Endothelial cell of umbilical vein (primary cell): ENCODE results near the gene RASGRP1. TPM values are rescaled to one million over a fixed set of nuclear protein-coding genes. Genes with fewer than 3 reads are reported as not detected.

Source experiments
- BruUV-seq: library from RNA; stranded (reverse); fragments of 400-500 nt; replicated peaks from 2 replicates; lab custom pipeline; 2021; lab: Mats Ljungman, UMichigan
- CTCF ChIA-PET: fragments of 300-600, 350-600 bp; sonication (Branson Sonifier 250); formaldehyde crosslinking; loops from one replicate; lab custom pipeline; 2021; ENCODE audit warnings: antibody characterized with exemption, inconsistent platforms; lab: Charles Lee
- POLR2A ChIA-PET: fragments of 300-600, 350-600 bp; sonication (Branson Sonifier 250); formaldehyde crosslinking; loops from one replicate; lab custom pipeline; 2021; ENCODE audit warnings: antibody characterized with exemption, inconsistent platforms; lab: Charles Lee
- DNase-seq: peaks from one replicate; pipeline ENCODE4 v3.0.0-alpha.2; 2011; ENCODE audit warnings: low read depth, low spot score
- FAIRE-seq: peaks from 2 replicates; lab custom pipeline; 2011; peaks lifted over from hg19 to GRCh38; lab: Jason Lieb, UNC
- H2AFZ ChIP-seq: 2 replicates; pipeline ENCODE4 v1.6.0; 2012; ENCODE audit warnings: low read depth, low read length, control low read depth, inconsistent platforms
- H3K27ac ChIP-seq: 2 replicates; pipeline ENCODE4 v1.5.1; 2011; ENCODE audit warnings: low read depth, mild to moderate bottlenecking, control low read depth, low read length, moderate library complexity; ENCODE audit not compliant: insufficient read depth
- H3K27me3 ChIP-seq, 2 experiments: 2 replicates each; pipeline versions ENCODE4 v1.6.0 to v1.6.1; 2011; ENCODE audit warnings: low read length in 2 of 2, mixed read lengths in 1 of 2; ENCODE audit not compliant: control insufficient read depth in 2 of 2, insufficient read depth in 2 of 2
- H3K36me3 ChIP-seq, 2 experiments: 2 replicates in 1 of 2; 3 replicates in 1 of 2; pipeline ENCODE4 v1.5.1; 2011; ENCODE audit warnings: low read length in 2 of 2, mild to moderate bottlenecking in 1 of 2, moderate library complexity in 1 of 2; ENCODE audit not compliant: control insufficient read depth in 2 of 2, insufficient read depth in 2 of 2; ENCODE audit errors: extremely low read depth in 1 of 2
- H3K4me1 ChIP-seq: 3 replicates; pipeline ENCODE4 v1.5.1; 2011; ENCODE audit warnings: mild to moderate bottlenecking, low read length; ENCODE audit not compliant: control insufficient read depth, insufficient read depth; ENCODE audit errors: extremely low read depth
- H3K4me2 ChIP-seq: 2 replicates; pipeline ENCODE4 v1.6.1; 2011; ENCODE audit warnings: low read length, control low read depth, mixed read lengths; ENCODE audit not compliant: insufficient read depth
- H3K4me3 ChIP-seq, 3 experiments: fragments of 200-600 bp in 1 of 3; sonication (generic), shearing (Covaris generic) in 1 of 3; replicated peaks in 1 of 3; 2 replicates each; pipeline ENCODE4 v1.5.1; 2011 to 2016; ENCODE audit warnings: control low read depth in 3 of 3, low read length in 3 of 3, mild to moderate bottlenecking in 2 of 3, inconsistent platforms in 1 of 3, low read depth in 1 of 3, moderate library complexity in 1 of 3; ENCODE audit not compliant: insufficient read depth in 1 of 3
- H3K79me2 ChIP-seq: 2 replicates; pipeline ENCODE4 v1.6.0; 2012; ENCODE audit warnings: low read length, inconsistent platforms; ENCODE audit not compliant: control insufficient read depth, insufficient read depth
- H3K9ac ChIP-seq: replicated peaks from 2 replicates; pipeline ENCODE3; 2011; ENCODE audit warnings: low read length, control low read depth; ENCODE audit not compliant: insufficient read depth; ENCODE audit errors: extremely low read depth
- H3K9me1 ChIP-seq: replicated peaks from 3 replicates; pipeline ENCODE4 v1.6.0; 2011; ENCODE audit warnings: mild to moderate bottlenecking, low read length; ENCODE audit not compliant: control insufficient read depth, insufficient read depth; ENCODE audit errors: extremely low read depth
- H3K9me3 ChIP-seq: replicated peaks from 2 replicates; pipeline ENCODE4 v1.5.1; 2012; ENCODE audit warnings: low read length, inconsistent platforms; ENCODE audit not compliant: control insufficient read depth, insufficient read depth
- H4K20me1 ChIP-seq: replicated peaks from 2 replicates; pipeline ENCODE3; 2011; ENCODE audit warnings: mild to moderate bottlenecking, low read length; ENCODE audit not compliant: control insufficient read depth, insufficient read depth; ENCODE audit errors: extremely low read depth
- EZH2 ChIP-seq: IDR thresholded peaks from 2 replicates; pipeline ENCODE4 v1.6.1; 2012; ENCODE audit warnings: borderline replicate concordance, low read depth, mild to moderate bottlenecking, moderate library complexity, low read length, inconsistent platforms; ENCODE audit not compliant: severe bottlenecking
- FOS ChIP-seq: IDR thresholded peaks from 2 replicates; pipeline ENCODE4 v1.6.1; 2011; ENCODE audit warnings: mild to moderate bottlenecking, low read length, moderate library complexity, borderline replicate concordance; ENCODE audit not compliant: insufficient read depth
- GATA2 ChIP-seq: IDR thresholded peaks from 2 replicates; pipeline ENCODE4 v1.7.0; 2011; ENCODE audit warnings: low read depth, mild to moderate bottlenecking, moderate library complexity, mixed read lengths, low read length; ENCODE audit not compliant: insufficient read length, insufficient read depth
- JUN ChIP-seq: IDR thresholded peaks from 2 replicates; pipeline ENCODE4 v1.6.1; 2011; ENCODE audit warnings: borderline replicate concordance, low read depth; ENCODE audit not compliant: insufficient read length, insufficient read depth
- MYC ChIP-seq: IDR thresholded peaks from one replicate; pipeline ENCODE4 v1.6.1; 2011; ENCODE audit warnings: mild to moderate bottlenecking, low read depth, low read length
- POLR2AphosphoS5 ChIP-seq: IDR thresholded peaks from 2 replicates; pipeline ENCODE4 v1.6.1; 2012; ENCODE audit warnings: low read depth, mild to moderate bottlenecking, control low read depth, low read length, moderate library complexity; ENCODE audit not compliant: insufficient read depth
- dilution Hi-C: fragments of 300-500 bp; cut with MboI; formaldehyde crosslinking; loops from one replicate; pipeline ENCODE4 v1.15.0; 2019; ENCODE audit warnings: low sequenced_read_pairs; ENCODE audit not compliant: extremely low pct_ligation_motif_present
- intact Hi-C: fragments of 100-400 bp; cut with micrococcal nuclease; formaldehyde crosslinking; loops from one replicate; pipeline ENCODE4 v1.10.0; 2022
- polyA plus RNA-seq, 4 experiments: library from polyadenylated mRNA; depleted of rRNA in 3 of 4; stranded (reverse) in 3 of 4; unstranded in 1 of 4; fragments of >200 nt; gene quantifications; 2 replicates each; pipeline versions ENCODE4 v1.2.1 to v1.2.3, GENCODE V29; 2011 to 2012; ENCODE audit warnings: missing spikeins in 1 of 4
- total RNA-seq: library from RNA; stranded (reverse); gene quantifications from 2 replicates; pipeline ENCODE4 v1.2.3, GENCODE V29; 2021
- TF ChIP-seq, protein P1 (sequence below), 2 donors: IDR thresholded peaks; 1 replicate in 1 of 2; 2 replicates in 1 of 2; pipeline ENCODE4 v1.5.1; 2011; ENCODE audit warnings: low read length in 2 of 2, mild to moderate bottlenecking in 2 of 2, moderate library complexity in 2 of 2, control low read depth in 1 of 2, inconsistent platforms in 1 of 2, low read depth in 1 of 2; ENCODE audit not compliant: insufficient read depth in 1 of 2; ENCODE audit errors: extremely low read depth in 1 of 2
- TF ChIP-seq, protein P2 (sequence below): IDR thresholded peaks from 2 replicates; pipeline ENCODE4 v1.6.1; 2011; ENCODE audit not compliant: insufficient read depth, insufficient read length

Gene RASGRP1
- total and polyA plus RNA-seq, 2 donors (not counting 3 experiments of a cell fraction or from before 2014, with no cell fraction given): 0.15 to 0.38 TPM

DNA sequence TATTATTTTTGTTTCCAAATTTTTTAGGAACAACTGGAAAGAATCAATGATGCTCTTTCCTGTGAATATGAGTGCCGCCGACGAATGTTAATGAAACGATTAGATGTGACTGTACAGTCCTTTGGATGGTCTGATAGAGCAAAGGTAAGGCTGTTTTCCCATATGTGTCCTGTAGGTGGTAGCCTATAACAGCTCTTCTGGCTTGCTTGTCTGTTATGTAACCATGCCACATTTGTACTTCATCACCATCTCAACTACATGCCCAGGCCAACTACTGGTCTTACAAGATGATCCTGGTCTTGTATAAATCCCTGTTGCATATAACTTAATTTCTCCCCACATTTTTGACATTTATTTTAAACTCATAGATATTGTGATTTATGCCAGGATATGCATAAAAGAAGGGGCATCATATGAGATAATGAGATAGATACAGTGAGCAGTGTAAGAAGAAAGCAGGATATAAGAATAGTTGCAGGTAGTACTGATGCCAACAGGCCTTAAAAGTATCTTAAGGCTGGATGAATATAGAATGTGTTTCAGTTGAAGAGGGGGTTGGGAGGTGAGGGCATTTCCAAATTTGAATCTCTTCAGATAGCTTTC lies 90.4 kb downstream of the RASGRP1 start:
- intact Hi-C loops (loop anchor here (1.0 kb wide), 1 partner anchor 209 kb away; no protein-coding TSS in a partner anchor), dilution Hi-C loops (no loop called here)
- TF ChIP-seq, protein P1, sequence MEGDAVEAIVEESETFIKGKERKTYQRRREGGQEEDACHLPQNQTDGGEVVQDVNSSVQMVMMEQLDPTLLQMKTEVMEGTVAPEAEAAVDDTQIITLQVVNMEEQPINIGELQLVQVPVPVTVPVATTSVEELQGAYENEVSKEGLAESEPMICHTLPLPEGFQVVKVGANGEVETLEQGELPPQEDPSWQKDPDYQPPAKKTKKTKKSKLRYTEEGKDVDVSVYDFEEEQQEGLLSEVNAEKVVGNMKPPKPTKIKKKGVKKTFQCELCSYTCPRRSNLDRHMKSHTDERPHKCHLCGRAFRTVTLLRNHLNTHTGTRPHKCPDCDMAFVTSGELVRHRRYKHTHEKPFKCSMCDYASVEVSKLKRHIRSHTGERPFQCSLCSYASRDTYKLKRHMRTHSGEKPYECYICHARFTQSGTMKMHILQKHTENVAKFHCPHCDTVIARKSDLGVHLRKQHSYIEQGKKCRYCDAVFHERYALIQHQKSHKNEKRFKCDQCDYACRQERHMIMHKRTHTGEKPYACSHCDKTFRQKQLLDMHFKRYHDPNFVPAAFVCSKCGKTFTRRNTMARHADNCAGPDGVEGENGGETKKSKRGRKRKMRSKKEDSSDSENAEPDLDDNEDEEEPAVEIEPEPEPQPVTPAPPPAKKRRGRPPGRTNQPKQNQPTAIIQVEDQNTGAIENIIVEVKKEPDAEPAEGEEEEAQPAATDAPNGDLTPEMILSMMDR (IDR thresholded peaks at IDR 0.05; ENCODE audit: extremely low read depth in 1 of 2, insufficient read depth in 1 of 2, low read depth in 1 of 2, low read length in 2 of 2): peak; percentile 44 to 65
- TF ChIP-seq, protein P2, sequence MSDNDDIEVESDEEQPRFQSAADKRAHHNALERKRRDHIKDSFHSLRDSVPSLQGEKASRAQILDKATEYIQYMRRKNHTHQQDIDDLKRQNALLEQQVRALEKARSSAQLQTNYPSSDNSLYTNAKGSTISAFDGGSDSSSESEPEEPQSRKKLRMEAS: no peak
- Histone ChIP-seq H2AFZ (no peak overlapping the region), H3K9me1 (no peaks in the 10 kb centered on the region), H4K20me1 (no peaks in the 10 kb centered on the region), H3K9ac (no peak overlapping the region), H3K4me1 (peaks cover 4% of the 10 kb centered on the region), H3K79me2 (no peaks in the 10 kb centered on the region), H3K4me3 (no peak overlapping the region), H3K36me3 (peaks cover 2 to 13% of the 10 kb centered on the region in 2 experiments), H3K27ac (no peak overlapping the region), H3K9me3 (no peaks in the 10 kb centered on the region), H3K4me2 (no peak overlapping the region), H3K27me3 (no peaks in the 10 kb centered on the region)
- ChIA-PET CTCF (interaction anchor here (0.6 to 2.2 kb wide), 18 partner anchors 10 to 233 kb away, joined by 3 to 37 read pairs (median 6); partner anchors contain the start of genes FAM98B and RASGRP1), POLR2A (interaction anchor here (0.6 kb wide), 1 partner anchor 20 kb away, joined by 4 read pairs; the partner anchor contains the start of gene FAM98B)
- DNase-seq (peak; percentile 72), FAIRE-seq (peak; percentile 74)
- no TSS peak for BruUV-seq

DNA sequence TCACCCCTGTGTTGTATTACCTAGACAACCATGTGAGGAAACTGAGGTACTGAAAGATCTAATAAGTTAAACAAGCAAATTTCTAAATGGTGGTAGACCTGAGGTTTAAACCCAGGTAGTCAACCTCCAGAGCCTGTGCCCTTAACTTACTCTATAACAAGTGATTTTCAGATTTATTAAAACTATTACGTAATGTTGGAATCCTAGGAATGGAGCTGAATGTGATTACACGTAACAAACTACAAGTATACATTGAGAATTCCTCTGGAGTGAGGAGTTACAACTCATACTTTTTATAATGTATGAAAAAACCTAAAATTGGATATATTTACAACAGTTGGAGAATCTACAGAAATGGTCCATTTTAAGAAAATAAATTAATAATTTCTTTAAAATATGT lies 92.6 kb downstream of the RASGRP1 start:
- H3K4me3 ChIP-seq: no peak overlapping the region
- H3K79me2 ChIP-seq: no peaks in the 10 kb centered on the region
- H3K4me2 ChIP-seq: no peak overlapping the region
- H3K9me1 ChIP-seq: no peaks in the 10 kb centered on the region
- dilution Hi-C loops (no loop called here), intact Hi-C loops (no loop called here)
- H3K27ac ChIP-seq: no peak overlapping the region
- no peak overlapping the region for H2AFZ ChIP-seq
- ChIA-PET POLR2A (no interaction called here), CTCF (interaction anchor here (0.9 to 5.3 kb wide), 12 partner anchors 8 to 228 kb away, joined by 3 to 33 read pairs (median 8); partner anchors contain the start of gene FAM98B)
- H3K36me3 ChIP-seq: peaks cover 1 to 7% of the 10 kb centered on the region in 2 experiments
- no peak for FAIRE-seq
- TF ChIP-seq GATA2 (no peak), POLR2AphosphoS5 (no peak), EZH2 (no peak), FOS (no peak), MYC (no peak), JUN (no peak)
- TF ChIP-seq, protein P2: no peak
- no peak for DNase-seq
- H3K9ac ChIP-seq: no peak overlapping the region
- BruUV-seq: no TSS peak
- no peaks in the 10 kb centered on the region for H3K27me3 ChIP-seq
- H3K4me1 ChIP-seq: no peaks in the 10 kb centered on the region
- no peaks in the 10 kb centered on the region for H3K9me3 ChIP-seq
- no peaks in the 10 kb centered on the region for H4K20me1 ChIP-seq
